ENCODE measurements around the gene XAGE3.

DNA sequence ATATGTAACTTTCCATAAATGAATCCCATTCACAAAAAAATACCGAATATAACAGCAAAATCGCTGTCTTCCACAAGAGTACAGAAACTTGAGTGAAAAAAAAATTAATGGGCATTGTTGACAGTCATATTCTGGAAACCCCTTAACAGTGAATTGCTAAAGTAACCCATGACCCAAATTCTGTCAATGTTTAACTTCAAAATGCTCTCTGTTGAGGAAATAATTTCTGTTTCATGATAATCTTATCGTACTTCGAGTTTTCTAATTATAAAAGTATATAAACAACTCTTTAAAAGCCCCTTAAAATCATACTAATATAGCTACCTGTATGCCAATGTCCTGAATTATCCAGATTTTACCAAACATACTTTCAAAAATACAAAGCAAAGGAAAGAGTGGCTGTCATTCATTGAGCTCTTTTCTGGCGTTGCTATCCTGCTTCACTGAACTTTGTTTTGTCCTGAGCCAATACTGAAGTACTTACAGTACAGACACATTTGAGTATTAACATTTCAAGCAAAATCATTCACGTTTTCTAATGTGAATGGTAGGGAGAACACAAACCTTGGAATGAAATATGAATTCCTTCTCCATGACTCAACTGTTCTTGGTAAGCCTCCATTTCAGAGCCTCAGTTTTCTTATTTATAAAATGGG is 2.4 kb downstream of the XAGE3 start:
- TF ChIP-seq, protein P1, sequence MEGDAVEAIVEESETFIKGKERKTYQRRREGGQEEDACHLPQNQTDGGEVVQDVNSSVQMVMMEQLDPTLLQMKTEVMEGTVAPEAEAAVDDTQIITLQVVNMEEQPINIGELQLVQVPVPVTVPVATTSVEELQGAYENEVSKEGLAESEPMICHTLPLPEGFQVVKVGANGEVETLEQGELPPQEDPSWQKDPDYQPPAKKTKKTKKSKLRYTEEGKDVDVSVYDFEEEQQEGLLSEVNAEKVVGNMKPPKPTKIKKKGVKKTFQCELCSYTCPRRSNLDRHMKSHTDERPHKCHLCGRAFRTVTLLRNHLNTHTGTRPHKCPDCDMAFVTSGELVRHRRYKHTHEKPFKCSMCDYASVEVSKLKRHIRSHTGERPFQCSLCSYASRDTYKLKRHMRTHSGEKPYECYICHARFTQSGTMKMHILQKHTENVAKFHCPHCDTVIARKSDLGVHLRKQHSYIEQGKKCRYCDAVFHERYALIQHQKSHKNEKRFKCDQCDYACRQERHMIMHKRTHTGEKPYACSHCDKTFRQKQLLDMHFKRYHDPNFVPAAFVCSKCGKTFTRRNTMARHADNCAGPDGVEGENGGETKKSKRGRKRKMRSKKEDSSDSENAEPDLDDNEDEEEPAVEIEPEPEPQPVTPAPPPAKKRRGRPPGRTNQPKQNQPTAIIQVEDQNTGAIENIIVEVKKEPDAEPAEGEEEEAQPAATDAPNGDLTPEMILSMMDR (IDR thresholded peaks at IDR 0.05; ENCODE audit: insufficient read depth, low read depth, low read length) = no peak
- TF ChIP-seq EZH2 (IDR thresholded peaks at IDR 0.05; ENCODE audit: insufficient read depth, low read length) = no peak

Data from astrocyte (in vitro differentiated cells and primary cell).